IPS-18c (cell line): ENCODE measurements around the gene PPP1R17.

Experiments used
- H3K4me3 ChIP-seq: 2 replicates; pipeline ENCODE4 v1.7.0; 2013; ENCODE audit warnings: low read depth, mild to moderate bottlenecking, low read length, moderate library complexity; ENCODE audit not compliant: insufficient read depth
- H3K9me3 ChIP-seq: one replicate; pipeline ENCODE4 v1.6.1; 2013; ENCODE audit warnings: mild to moderate bottlenecking, low read length, moderate library complexity; ENCODE audit not compliant: control insufficient read depth, insufficient read depth

PPP1R17 gene

GRCh38 chr7:31747553-31747952 lies 60.5 kb downstream of the PPP1R17 start:
- H3K4me3 ChIP-seq, result no peak overlapping the region
- H3K9me3 ChIP-seq, result no peaks in the 10 kb centered on the region

GRCh38 chr7:31748084-31748483 lies 61.1 kb downstream of the PPP1R17 start:
- Histone ChIP-seq H3K9me3 (no peaks in the 10 kb centered on the region), H3K4me3 (no peak overlapping the region)

- H3K4me3 ChIP-seq, result no peak overlapping the region
- H3K9me3 ChIP-seq, result no peaks in the 10 kb centered on the region
These were observed 64.7 kb downstream of the PPP1R17 start for GRCh38 chr7:31751726-31752125.
